HL-60 (cell line): ENCODE measurements around the gene SOX10.

ENCODE experiments used
- DNase-seq, 2 experiments: peaks; one replicate each; pipeline ENCODE4 v3.0.0-alpha.2; 2010 to 2020; ENCODE audit warnings: low read depth in 1 of 2, low spot score in 1 of 2
- H3K27ac ChIP-seq: fragments of 250-450 bp; sonication (Bioruptor Pico); replicated peaks from 2 replicates; pipeline ENCODE4 v1.5.1; 2020; ENCODE audit warnings: mild to moderate bottlenecking, moderate library complexity
- H3K27me3 ChIP-seq: fragments of 250-450 bp; sonication (Bioruptor Pico); 2 replicates; pipeline ENCODE4 v1.5.1; 2021; ENCODE audit warnings: mild to moderate bottlenecking, moderate library complexity; ENCODE audit not compliant: insufficient read depth, poor library complexity, severe bottlenecking
- H3K4me3 ChIP-seq: replicated peaks from 2 replicates; pipeline ENCODE4 v1.5.1; 2011; ENCODE audit warnings: mild to moderate bottlenecking, control low read depth, low read length; ENCODE audit not compliant: insufficient read depth
- GABPA ChIP-seq: IDR thresholded peaks from 2 replicates; pipeline ENCODE4 v1.6.1; 2012; ENCODE audit warnings: low read depth
- POLR2AphosphoS5 ChIP-seq: IDR thresholded peaks from 2 replicates; pipeline ENCODE4 v1.6.1; 2012; ENCODE audit warnings: low read depth
- SPI1 ChIP-seq: IDR thresholded peaks from 2 replicates; pipeline ENCODE4 v1.6.1; 2012; ENCODE audit warnings: low read depth, mild to moderate bottlenecking, borderline replicate concordance
- TF ChIP-seq, protein P1 (sequence below): IDR thresholded peaks from 2 replicates; pipeline ENCODE4 v1.6.1; 2012; ENCODE audit warnings: low read depth; ENCODE audit not compliant: insufficient replicate concordance
- TF ChIP-seq, protein P2 (sequence below): IDR thresholded peaks from one replicate; pipeline ENCODE4 v1.5.1; 2011; ENCODE audit warnings: low read length, control low read depth, inconsistent platforms; ENCODE audit not compliant: insufficient read depth

The SOX10 gene

DNA sequence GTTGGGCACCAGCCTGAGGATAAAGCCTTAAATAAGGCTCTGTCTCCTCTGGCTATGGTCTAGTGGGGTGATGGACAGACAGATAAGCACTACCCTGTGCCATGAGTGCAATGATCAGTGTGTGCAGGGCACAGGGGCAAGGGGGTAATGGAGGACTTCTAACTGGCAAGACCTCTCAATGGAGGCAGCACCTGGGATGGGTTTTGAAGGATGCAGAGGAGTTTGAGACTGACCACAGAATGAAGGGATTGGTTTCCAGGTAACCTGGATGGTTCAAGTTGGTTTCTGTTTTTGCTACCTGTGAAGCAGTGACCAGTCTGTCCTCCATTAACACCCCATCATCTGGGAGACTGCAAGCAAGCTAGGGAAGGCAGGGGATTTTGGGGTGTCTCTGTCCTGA is 45.0 kb upstream of the SOX10 start:
- Histone ChIP-seq H3K27ac (no peak overlapping the region), H3K27me3 (no peaks in the 10 kb centered on the region), H3K4me3 (no peak overlapping the region)
- no peak for DNase-seq
- TF ChIP-seq SPI1, result no peak
- TF ChIP-seq, protein P1, sequence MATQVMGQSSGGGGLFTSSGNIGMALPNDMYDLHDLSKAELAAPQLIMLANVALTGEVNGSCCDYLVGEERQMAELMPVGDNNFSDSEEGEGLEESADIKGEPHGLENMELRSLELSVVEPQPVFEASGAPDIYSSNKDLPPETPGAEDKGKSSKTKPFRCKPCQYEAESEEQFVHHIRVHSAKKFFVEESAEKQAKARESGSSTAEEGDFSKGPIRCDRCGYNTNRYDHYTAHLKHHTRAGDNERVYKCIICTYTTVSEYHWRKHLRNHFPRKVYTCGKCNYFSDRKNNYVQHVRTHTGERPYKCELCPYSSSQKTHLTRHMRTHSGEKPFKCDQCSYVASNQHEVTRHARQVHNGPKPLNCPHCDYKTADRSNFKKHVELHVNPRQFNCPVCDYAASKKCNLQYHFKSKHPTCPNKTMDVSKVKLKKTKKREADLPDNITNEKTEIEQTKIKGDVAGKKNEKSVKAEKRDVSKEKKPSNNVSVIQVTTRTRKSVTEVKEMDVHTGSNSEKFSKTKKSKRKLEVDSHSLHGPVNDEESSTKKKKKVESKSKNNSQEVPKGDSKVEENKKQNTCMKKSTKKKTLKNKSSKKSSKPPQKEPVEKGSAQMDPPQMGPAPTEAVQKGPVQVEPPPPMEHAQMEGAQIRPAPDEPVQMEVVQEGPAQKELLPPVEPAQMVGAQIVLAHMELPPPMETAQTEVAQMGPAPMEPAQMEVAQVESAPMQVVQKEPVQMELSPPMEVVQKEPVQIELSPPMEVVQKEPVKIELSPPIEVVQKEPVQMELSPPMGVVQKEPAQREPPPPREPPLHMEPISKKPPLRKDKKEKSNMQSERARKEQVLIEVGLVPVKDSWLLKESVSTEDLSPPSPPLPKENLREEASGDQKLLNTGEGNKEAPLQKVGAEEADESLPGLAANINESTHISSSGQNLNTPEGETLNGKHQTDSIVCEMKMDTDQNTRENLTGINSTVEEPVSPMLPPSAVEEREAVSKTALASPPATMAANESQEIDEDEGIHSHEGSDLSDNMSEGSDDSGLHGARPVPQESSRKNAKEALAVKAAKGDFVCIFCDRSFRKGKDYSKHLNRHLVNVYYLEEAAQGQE, result no peak
- TF ChIP-seq, protein P2, sequence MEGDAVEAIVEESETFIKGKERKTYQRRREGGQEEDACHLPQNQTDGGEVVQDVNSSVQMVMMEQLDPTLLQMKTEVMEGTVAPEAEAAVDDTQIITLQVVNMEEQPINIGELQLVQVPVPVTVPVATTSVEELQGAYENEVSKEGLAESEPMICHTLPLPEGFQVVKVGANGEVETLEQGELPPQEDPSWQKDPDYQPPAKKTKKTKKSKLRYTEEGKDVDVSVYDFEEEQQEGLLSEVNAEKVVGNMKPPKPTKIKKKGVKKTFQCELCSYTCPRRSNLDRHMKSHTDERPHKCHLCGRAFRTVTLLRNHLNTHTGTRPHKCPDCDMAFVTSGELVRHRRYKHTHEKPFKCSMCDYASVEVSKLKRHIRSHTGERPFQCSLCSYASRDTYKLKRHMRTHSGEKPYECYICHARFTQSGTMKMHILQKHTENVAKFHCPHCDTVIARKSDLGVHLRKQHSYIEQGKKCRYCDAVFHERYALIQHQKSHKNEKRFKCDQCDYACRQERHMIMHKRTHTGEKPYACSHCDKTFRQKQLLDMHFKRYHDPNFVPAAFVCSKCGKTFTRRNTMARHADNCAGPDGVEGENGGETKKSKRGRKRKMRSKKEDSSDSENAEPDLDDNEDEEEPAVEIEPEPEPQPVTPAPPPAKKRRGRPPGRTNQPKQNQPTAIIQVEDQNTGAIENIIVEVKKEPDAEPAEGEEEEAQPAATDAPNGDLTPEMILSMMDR, result no peak
- TF ChIP-seq GABPA, result no peak
- TF ChIP-seq POLR2AphosphoS5, result no peak

DNA sequence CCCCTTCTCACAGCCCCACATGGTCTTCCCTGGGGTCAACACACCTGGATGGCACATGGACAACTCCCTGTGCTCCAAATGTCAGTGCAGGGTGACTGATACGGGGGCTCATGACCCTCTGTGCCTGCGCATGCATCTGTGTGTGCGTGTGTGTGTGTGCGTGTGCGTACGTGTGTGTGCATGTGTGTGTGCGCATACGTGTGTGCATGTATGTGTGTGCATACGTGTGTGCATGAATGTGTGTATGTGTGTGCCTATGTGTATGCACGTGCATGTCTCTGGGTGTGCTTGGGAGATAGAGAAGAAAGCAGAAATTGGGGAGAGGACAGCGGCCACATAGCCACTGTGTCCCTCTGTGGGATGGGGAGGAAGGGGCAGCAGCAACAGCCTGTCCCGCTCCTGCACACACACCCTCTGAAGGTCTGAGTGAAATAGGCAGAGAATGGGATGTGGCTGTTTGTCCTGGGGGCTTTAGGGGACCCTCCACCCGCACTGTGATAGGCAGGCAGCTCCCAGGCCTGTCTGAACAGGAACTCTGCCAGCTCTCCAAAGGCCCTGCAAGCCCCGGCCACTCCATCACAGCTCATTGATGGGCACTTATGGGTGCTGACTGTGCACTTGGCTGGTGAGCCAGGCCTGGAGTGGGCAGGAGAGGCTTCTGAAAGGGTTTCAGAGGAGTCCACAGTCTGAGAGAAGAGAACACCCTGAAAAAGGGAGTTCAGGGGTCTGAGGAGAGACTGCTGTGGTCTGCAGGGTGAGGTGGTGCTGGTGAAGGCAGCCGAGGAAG is 44.2 kb upstream of the SOX10 start:
- Histone ChIP-seq H3K4me3 (no peak overlapping the region), H3K27ac (no peak overlapping the region), H3K27me3 (no peaks in the 10 kb centered on the region)
- TF ChIP-seq, protein P2, result no peak
- TF ChIP-seq SPI1 (no peak), GABPA (no peak), POLR2AphosphoS5 (no peak)
- TF ChIP-seq, protein P1, result no peak
- DNase-seq, result no peak

DNA sequence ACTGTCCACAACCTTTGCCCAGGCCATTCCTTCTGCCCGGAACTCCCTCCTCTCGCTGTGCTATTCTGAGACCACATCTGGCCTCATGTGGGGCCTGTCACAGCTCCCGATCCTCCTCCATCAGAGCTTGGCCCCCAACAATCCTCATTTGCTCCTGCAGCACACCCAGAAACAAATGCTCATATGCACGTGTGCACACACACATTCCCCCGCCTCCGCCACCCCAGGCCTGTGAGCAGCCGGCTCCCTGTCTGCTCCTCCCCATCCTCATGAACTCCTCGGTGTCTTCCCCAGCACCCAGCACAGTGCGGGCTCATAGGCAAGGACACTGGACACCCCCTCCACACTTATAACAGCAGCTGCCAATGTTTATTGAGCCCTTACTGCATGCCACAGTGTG is 43.1 kb upstream of the SOX10 start:
- no peaks in the 10 kb centered on the region for H3K27me3 ChIP-seq
- no peak overlapping the region for H3K27ac ChIP-seq
- TF ChIP-seq, protein P1, result no peak
- TF ChIP-seq, protein P2, result no peak
- no peak for TF ChIP-seq POLR2AphosphoS5
- no peak for TF ChIP-seq SPI1
- no peak for TF ChIP-seq GABPA
- DNase-seq, result no peak
- no peak overlapping the region for H3K4me3 ChIP-seq
